ENCODE data around the gene COMMD7.
"Not testable (repeated sequence)": the region's sequence is repeated elsewhere in the genome, so short reads cannot be mapped to it uniquely, and the experiment has no call there.

The COMMD7 gene

GRCh38 chr20:32727683-32728082 is 15.6 kb downstream of the COMMD7 start:
- DNase-seq = no peak

GRCh38 chr20:32718749-32719348 is 24.4 kb downstream of the COMMD7 start:
- no peak for DNase-seq

- no peak for DNase-seq
Measured at GRCh38 chr20:32711346-32711745, 31.9 kb downstream of the COMMD7 start.

- DNase-seq = no peak
Measured at GRCh38 chr20:32709632-32710121, 33.6 kb downstream of the COMMD7 start.

GRCh38 chr20:32709029-32709631 is 34.1 kb downstream of the COMMD7 start:
- not testable (repeated sequence) for DNase-seq

- DNase-seq = no peak
Measured at GRCh38 chr20:32707691-32708581, 35.3 kb downstream of the COMMD7 start.

- no peak for DNase-seq
Measured at GRCh38 chr20:32706486-32706885, 36.8 kb downstream of the COMMD7 start.

GRCh38 chr20:32702706-32703425 is 40.4 kb downstream of the COMMD7 start:
- DNase-seq = no peak

GRCh38 chr20:32697608-32698007 is 45.7 kb downstream of the COMMD7 start:
- no peak for DNase-seq

- DNase-seq = no peak
Measured at GRCh38 chr20:32695089-32695488, 48.2 kb downstream of the COMMD7 start.

GRCh38 chr20:32688966-32689365 is 54.3 kb downstream of the COMMD7 start:
- DNase-seq = not testable (repeated sequence)

- no peak for DNase-seq
Measured at GRCh38 chr20:32687180-32687532, 56.1 kb downstream of the COMMD7 start.

- no peak for DNase-seq
Measured at GRCh38 chr20:32686530-32687179, 56.6 kb downstream of the COMMD7 start.

GRCh38 chr20:32685541-32686529 is 57.4 kb downstream of the COMMD7 start:
- DNase-seq = no peak

GRCh38 chr20:32682508-32682987 is 60.7 kb downstream of the COMMD7 start:
- DNase-seq = no peak

- DNase-seq = no peak
Measured at GRCh38 chr20:32681175-32682084, 61.8 kb downstream of the COMMD7 start.

GRCh38 chr20:32680544-32681174 is 62.6 kb downstream of the COMMD7 start:
- DNase-seq = no peak

- DNase-seq = no peak
Measured at GRCh38 chr20:32678948-32679347, 64.3 kb downstream of the COMMD7 start.

- DNase-seq = no peak
Measured at GRCh38 chr20:32675223-32675975, 67.9 kb downstream of the COMMD7 start.
